OCI-LY3 (cell line): ENCODE data around the gene STPG1.

Experiments used
- H2AFZ ChIP-seq: fragments of 200-600, 300-600 bp; shearing (Covaris generic); 2 replicates; pipeline ENCODE4 v1.6.0; 2014; ENCODE audit warnings: antibody characterized with exemption, low read depth, low read length
- H3K27ac ChIP-seq: fragments of 200-600, 300-600 bp; sonication (generic); 2 replicates; pipeline ENCODE4 v1.5.1; 2014; ENCODE audit warnings: mild to moderate bottlenecking, low read length, moderate library complexity, mixed read lengths
- H3K27me3 ChIP-seq: fragments of 200-600, 300-600 bp; sonication (generic); 2 replicates; pipeline ENCODE4 v1.6.1; 2014; ENCODE audit warnings: low read depth, low read length, mixed read lengths
- H3K36me3 ChIP-seq: fragments of 200-600, 300-600 bp; sonication (generic); replicated peaks from 2 replicates; pipeline ENCODE3; 2014; ENCODE audit warnings: low read depth, low read length, mixed read lengths
- H3K4me1 ChIP-seq: fragments of 300-600, 200-600 bp; sonication (generic); 2 replicates; pipeline ENCODE4 v1.6.1; 2014; ENCODE audit warnings: low read length, mixed read lengths
- H3K4me2 ChIP-seq: fragments of 200-600, 300-600 bp; sonication (generic); 2 replicates; pipeline ENCODE4 v1.6.1; 2014; ENCODE audit warnings: low read length, mixed read lengths
- H3K4me3 ChIP-seq: fragments of 300-600, 200-600 bp; sonication (generic); 2 replicates; pipeline ENCODE4 v1.5.1; 2014; ENCODE audit warnings: antibody characterized with exemption, mild to moderate bottlenecking, low read length, moderate library complexity
- H3K79me2 ChIP-seq: fragments of 300-600, 200-600 bp; shearing (Covaris generic); 2 replicates; pipeline ENCODE4 v1.6.1; 2014; ENCODE audit warnings: mild to moderate bottlenecking, low read length, mixed read lengths
- H3K9ac ChIP-seq: fragments of 300-600, 200-600 bp; shearing (Covaris generic); 2 replicates; pipeline ENCODE4 v1.6.0; 2014; ENCODE audit warnings: mild to moderate bottlenecking, low read length, moderate library complexity
- H3K9me3 ChIP-seq: fragments of 200-600, 300-600 bp; shearing (Covaris generic); 2 replicates; pipeline ENCODE4 v1.6.1; 2014; ENCODE audit warnings: low read length, mixed read lengths; ENCODE audit not compliant: insufficient read depth
- H4K20me1 ChIP-seq: fragments of 200-600, 300-600 bp; sonication (generic); 2 replicates; pipeline ENCODE4 v1.6.1; 2016; ENCODE audit warnings: low read length, mixed read lengths; ENCODE audit not compliant: insufficient read depth
- CTCF ChIP-seq: fragments of 200-600, 300-600 bp; sonication (generic); IDR thresholded peaks from 2 replicates; pipeline ENCODE4 v1.5.1; 2014; ENCODE audit warnings: antibody characterized with exemption, low read length, low read depth
- EZH2phosphoT487 ChIP-seq: fragments of 200-600 bp; shearing (Covaris generic); IDR thresholded peaks from 2 replicates; pipeline ENCODE4 v1.6.1; 2018; ENCODE audit warnings: antibody characterized with exemption, mixed run types, low read depth

The STPG1 gene

GRCh38 chr1:24347159-24347934 lies 66.2 kb downstream of the STPG1 start:
- H4K20me1 ChIP-seq = no peaks in the 10 kb centered on the region
- H3K9ac ChIP-seq = no peak overlapping the region
- no peaks in the 10 kb centered on the region for H3K9me3 ChIP-seq
- H3K79me2 ChIP-seq = no peaks in the 10 kb centered on the region
- H3K4me1 ChIP-seq = peaks cover 21% of the 10 kb centered on the region
- no peaks in the 10 kb centered on the region for H3K36me3 ChIP-seq
- no peak overlapping the region for H3K27ac ChIP-seq
- H3K4me3 ChIP-seq = no peak overlapping the region
- TF ChIP-seq CTCF = no peak
- no peak for TF ChIP-seq EZH2phosphoT487
- H3K27me3 ChIP-seq = no peaks in the 10 kb centered on the region
- H3K4me2 ChIP-seq = no peak overlapping the region
- no peak overlapping the region for H2AFZ ChIP-seq

GRCh38 chr1:24345334-24345733 lies 68.2 kb downstream of the STPG1 start:
- Histone ChIP-seq H3K9ac (no peak overlapping the region), H3K27ac (no peak overlapping the region), H3K4me2 (no peak overlapping the region), H3K79me2 (no peaks in the 10 kb centered on the region), H3K4me1 (peaks cover under 1% of the 10 kb centered on the region; the same call in 1 of the 2 replicates), H3K9me3 (no peaks in the 10 kb centered on the region), H4K20me1 (no peaks in the 10 kb centered on the region), H3K27me3 (no peaks in the 10 kb centered on the region), H3K4me3 (no peak overlapping the region), H2AFZ (no peak overlapping the region), H3K36me3 (no peaks in the 10 kb centered on the region)
- TF ChIP-seq CTCF (no peak), EZH2phosphoT487 (no peak)

GRCh38 chr1:24344090-24344742 lies 69.4 kb downstream of the STPG1 start:
- no peaks in the 10 kb centered on the region for H3K27me3 ChIP-seq
- H2AFZ ChIP-seq = no peak overlapping the region
- H3K36me3 ChIP-seq = no peaks in the 10 kb centered on the region

More at GRCh38 chr1:24344090-24344742, 69.4 kb downstream of the STPG1 start:
- no peaks in the 10 kb centered on the region for H3K79me2 ChIP-seq
- TF ChIP-seq CTCF = no peak
- TF ChIP-seq EZH2phosphoT487 = no peak
- no peak overlapping the region for H3K9ac ChIP-seq
- no peak overlapping the region for H3K27ac ChIP-seq
- H3K4me3 ChIP-seq = no peak overlapping the region
- H3K4me2 ChIP-seq = no peak overlapping the region
- H3K9me3 ChIP-seq = no peaks in the 10 kb centered on the region
- no peaks in the 10 kb centered on the region for H4K20me1 ChIP-seq
- H3K4me1 ChIP-seq = no peaks in the 10 kb centered on the region
